Breast epithelium (tissue), 3 donors: ENCODE measurements around the gene SIAH1.

ENCODE experiments used
- CTCF ChIP-seq, 3 donors: fragments of 450-650 bp; IDR thresholded peaks; one replicate each; pipeline ENCODE4 v1.5.1; 2016 to 2017; ENCODE audit warnings: antibody characterized with exemption in 3 of 3, mild to moderate bottlenecking in 3 of 3, moderate library complexity in 3 of 3
- POLR2A ChIP-seq: fragments of 450-650 bp; IDR thresholded peaks from one replicate; pipeline ENCODE4 v1.6.1; 2016; ENCODE audit warnings: antibody characterized with exemption, mild to moderate bottlenecking, moderate library complexity
- POLR2AphosphoS5 ChIP-seq, 3 donors: sonication (generic); formaldehyde crosslinking; IDR thresholded peaks; one replicate each; pipeline ENCODE4 v1.6.1; 2017; ENCODE audit warnings: antibody characterized with exemption in 3 of 3

DNA sequence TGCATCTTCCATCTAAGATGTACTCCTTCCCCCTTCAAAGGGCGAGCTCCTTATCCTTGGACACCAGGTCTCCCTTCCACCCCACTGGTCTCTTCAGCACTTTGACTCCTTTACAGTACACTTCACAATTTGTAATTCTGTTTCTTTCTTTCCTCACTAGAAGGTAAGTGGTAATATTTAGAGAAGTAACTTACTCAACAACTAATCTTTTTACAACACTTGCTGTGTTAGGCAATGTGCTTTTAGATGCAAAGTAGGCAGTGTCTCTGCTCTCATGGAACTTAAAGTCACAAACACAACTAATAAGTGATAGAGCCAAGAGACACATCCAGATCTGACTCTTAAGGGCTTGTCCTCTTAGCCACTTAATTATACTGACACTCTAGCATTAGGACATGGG is 6.4 kb downstream of the SIAH1 start:
- no peak for TF ChIP-seq POLR2AphosphoS5 (IDR thresholded peaks at IDR 0.05)
- TF ChIP-seq POLR2A = no peak
- TF ChIP-seq CTCF (IDR thresholded peaks at IDR 0.05) = no peak
